Loucy (cell line): ENCODE data around the gene PLPP4.

Experiments used
- H2AFZ ChIP-seq: fragments of 200-600 bp; sonication (generic); 2 replicates; pipeline ENCODE4 v1.6.0; 2016; ENCODE audit warnings: antibody characterized with exemption, mild to moderate bottlenecking, low read length, moderate library complexity
- H3F3A ChIP-seq: fragments of 200-600 bp; 2 replicates; pipeline ENCODE4 v1.6.0; 2016; ENCODE audit warnings: antibody characterized with exemption, low read depth, mild to moderate bottlenecking
- H3K27me3 ChIP-seq: fragments of 200-600 bp; sonication (generic); 2 replicates; pipeline ENCODE4 v1.6.1; 2014; ENCODE audit warnings: low read length, mild to moderate bottlenecking; ENCODE audit not compliant: insufficient read depth, poor library complexity, severe bottlenecking
- H3K36me3 ChIP-seq: fragments of 200-600 bp; sonication (generic); 2 replicates; pipeline ENCODE4 v1.6.1; 2016; ENCODE audit warnings: low read length; ENCODE audit not compliant: insufficient read depth
- H3K4me1 ChIP-seq: fragments of 200-600 bp; sonication (generic); 2 replicates; pipeline ENCODE4 v1.5.1; 2014; ENCODE audit warnings: low read length, mild to moderate bottlenecking; ENCODE audit not compliant: insufficient read depth, poor library complexity, severe bottlenecking
- H3K4me2 ChIP-seq: fragments of 200-600 bp; sonication (generic); 2 replicates; pipeline ENCODE4 v1.6.0; 2014; ENCODE audit warnings: antibody characterized with exemption, low read length, low read depth, mild to moderate bottlenecking; ENCODE audit not compliant: poor library complexity, severe bottlenecking
- H3K4me3 ChIP-seq: fragments of 200-600 bp; sonication (generic); 2 replicates; pipeline ENCODE4 v1.5.1; 2014; ENCODE audit warnings: low read length, mild to moderate bottlenecking, mixed read lengths; ENCODE audit not compliant: poor library complexity, severe bottlenecking
- H3K79me2 ChIP-seq: fragments of 200-600 bp; sonication (generic); 2 replicates; pipeline ENCODE4 v1.6.1; 2014; ENCODE audit warnings: low read length; ENCODE audit not compliant: insufficient read depth
- H3K9ac ChIP-seq: fragments of 200-600 bp; sonication (generic); 2 replicates; pipeline ENCODE4 v1.6.0; 2014; ENCODE audit warnings: mild to moderate bottlenecking, low read depth, low read length, moderate library complexity; ENCODE audit not compliant: poor library complexity, severe bottlenecking
- H3K9me2 ChIP-seq: fragments of 200-600 bp; sonication (generic); replicated peaks from 2 replicates; pipeline ENCODE4 v1.6.1; 2016; ENCODE audit warnings: low read depth, low read length, mixed read lengths
- H3K9me3 ChIP-seq: fragments of 200-600 bp; sonication (generic); 2 replicates; pipeline ENCODE4 v1.6.1; 2014; ENCODE audit warnings: mild to moderate bottlenecking, antibody characterized with exemption, low read length, low read depth; ENCODE audit not compliant: insufficient read depth
- H4K20me1 ChIP-seq: fragments of 200-600 bp; sonication (generic); 2 replicates; pipeline ENCODE4 v1.6.0; 2014; ENCODE audit warnings: antibody characterized with exemption, low read length, mild to moderate bottlenecking; ENCODE audit not compliant: insufficient read depth, poor library complexity, severe bottlenecking
- EZH2phosphoT487 ChIP-seq: fragments of 200-600 bp; IDR thresholded peaks from 2 replicates; pipeline ENCODE4 v1.6.1; 2018; ENCODE audit warnings: antibody characterized with exemption, mild to moderate bottlenecking, moderate library complexity, borderline replicate concordance
- TF ChIP-seq, protein P1 (sequence below): fragments of 200-600 bp; sonication (generic); conservative IDR thresholded peaks from 2 replicates; pipeline ENCODE4 v1.5.1; 2014; ENCODE audit warnings: mild to moderate bottlenecking, antibody characterized with exemption, low read length

The PLPP4 gene

DNA sequence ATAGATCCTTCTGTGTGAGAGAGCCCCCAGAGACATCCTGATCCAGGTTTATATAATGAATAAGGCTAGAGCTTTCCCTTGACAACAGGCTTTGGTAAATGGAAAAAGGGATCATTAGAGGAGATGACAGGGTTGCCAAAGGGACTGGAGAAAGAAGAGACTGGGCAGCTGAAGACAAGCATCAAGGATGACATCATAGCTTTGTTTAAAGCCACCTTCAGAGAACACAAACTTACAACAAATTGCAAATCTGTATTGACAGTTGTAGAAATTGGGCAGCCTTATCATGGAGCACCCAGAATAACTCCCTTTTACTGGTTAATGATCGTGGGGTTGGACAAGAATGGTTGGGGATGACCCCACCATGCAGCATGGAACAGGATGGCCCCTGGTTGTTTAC, 3.7 kb upstream of the PLPP4 start:
- TF ChIP-seq EZH2phosphoT487, result no peak
- TF ChIP-seq, protein P1, sequence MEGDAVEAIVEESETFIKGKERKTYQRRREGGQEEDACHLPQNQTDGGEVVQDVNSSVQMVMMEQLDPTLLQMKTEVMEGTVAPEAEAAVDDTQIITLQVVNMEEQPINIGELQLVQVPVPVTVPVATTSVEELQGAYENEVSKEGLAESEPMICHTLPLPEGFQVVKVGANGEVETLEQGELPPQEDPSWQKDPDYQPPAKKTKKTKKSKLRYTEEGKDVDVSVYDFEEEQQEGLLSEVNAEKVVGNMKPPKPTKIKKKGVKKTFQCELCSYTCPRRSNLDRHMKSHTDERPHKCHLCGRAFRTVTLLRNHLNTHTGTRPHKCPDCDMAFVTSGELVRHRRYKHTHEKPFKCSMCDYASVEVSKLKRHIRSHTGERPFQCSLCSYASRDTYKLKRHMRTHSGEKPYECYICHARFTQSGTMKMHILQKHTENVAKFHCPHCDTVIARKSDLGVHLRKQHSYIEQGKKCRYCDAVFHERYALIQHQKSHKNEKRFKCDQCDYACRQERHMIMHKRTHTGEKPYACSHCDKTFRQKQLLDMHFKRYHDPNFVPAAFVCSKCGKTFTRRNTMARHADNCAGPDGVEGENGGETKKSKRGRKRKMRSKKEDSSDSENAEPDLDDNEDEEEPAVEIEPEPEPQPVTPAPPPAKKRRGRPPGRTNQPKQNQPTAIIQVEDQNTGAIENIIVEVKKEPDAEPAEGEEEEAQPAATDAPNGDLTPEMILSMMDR, result no peak
- no peaks in the 10 kb centered on the region for H3F3A ChIP-seq
- no peak overlapping the region for H3K4me3 ChIP-seq
- no peak overlapping the region for H3K4me2 ChIP-seq
- no peaks in the 10 kb centered on the region for H4K20me1 ChIP-seq
- H3K36me3 ChIP-seq, result no peaks in the 10 kb centered on the region
- no peak overlapping the region for H2AFZ ChIP-seq
- no peaks in the 10 kb centered on the region for H3K9me2 ChIP-seq
- no peaks in the 10 kb centered on the region for H3K27me3 ChIP-seq
- peaks cover 14% of the 10 kb centered on the region for H3K4me1 ChIP-seq
- H3K79me2 ChIP-seq, result no peaks in the 10 kb centered on the region
- H3K9me3 ChIP-seq, result no peaks in the 10 kb centered on the region
- H3K9ac ChIP-seq, result no peak overlapping the region

DNA sequence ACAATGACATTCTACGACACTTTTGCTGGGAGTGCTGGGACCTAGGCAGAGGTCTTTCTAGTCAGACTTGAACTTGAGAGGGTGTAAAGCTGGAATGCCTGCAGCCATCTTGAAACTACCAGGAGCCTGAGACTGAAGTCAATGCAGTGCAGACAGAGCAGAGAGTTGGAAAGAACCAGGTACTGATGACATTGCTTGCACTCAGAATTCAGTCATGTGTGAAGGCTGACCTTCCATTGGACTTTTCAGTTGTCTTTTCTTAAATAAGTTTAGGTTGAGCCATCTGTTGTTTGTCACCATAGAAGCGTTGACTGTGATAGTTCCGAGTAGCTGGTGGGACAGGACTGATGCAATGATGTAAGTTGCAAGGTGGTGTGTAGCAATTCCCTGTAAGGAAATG, 3.1 kb upstream of the PLPP4 start:
- H3K9ac ChIP-seq, result no peak overlapping the region
- H3K79me2 ChIP-seq, result no peaks in the 10 kb centered on the region
- no peak for TF ChIP-seq EZH2phosphoT487
- TF ChIP-seq, protein P1, result no peak
- H3K4me1 ChIP-seq, result peaks cover 14% of the 10 kb centered on the region
- no peaks in the 10 kb centered on the region for H3K9me2 ChIP-seq
- H3K27me3 ChIP-seq, result no peaks in the 10 kb centered on the region
- H2AFZ ChIP-seq, result no peak overlapping the region
- H3K36me3 ChIP-seq, result no peaks in the 10 kb centered on the region
- no peak overlapping the region for H3K4me2 ChIP-seq
- no peak overlapping the region for H3K4me3 ChIP-seq
- no peaks in the 10 kb centered on the region for H3K9me3 ChIP-seq
- no peaks in the 10 kb centered on the region for H3F3A ChIP-seq
- H4K20me1 ChIP-seq, result no peaks in the 10 kb centered on the region

DNA sequence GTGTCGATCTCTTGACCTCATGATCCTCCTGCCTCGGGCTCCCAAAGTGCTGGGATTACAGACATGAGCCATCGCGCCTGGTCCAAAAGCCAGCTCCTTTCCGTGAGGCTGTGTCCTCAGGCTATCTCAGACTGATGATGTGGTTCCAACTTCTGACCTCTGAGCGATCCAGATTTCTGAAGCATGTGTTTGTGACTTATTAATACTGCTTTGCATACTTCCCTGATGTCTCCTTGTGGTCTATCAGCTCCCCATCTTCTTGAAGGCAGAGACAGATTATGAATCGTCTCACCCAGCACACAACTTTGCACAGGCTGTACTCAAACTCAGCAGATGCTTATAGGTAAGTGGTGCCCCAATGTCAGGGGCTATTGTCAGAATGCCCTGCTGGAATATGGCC, 2.0 kb upstream of the PLPP4 start:
- no peaks in the 10 kb centered on the region for H3F3A ChIP-seq
- no peak overlapping the region for H2AFZ ChIP-seq
- no peaks in the 10 kb centered on the region for H4K20me1 ChIP-seq
- peaks cover 18% of the 10 kb centered on the region for H3K4me1 ChIP-seq
- H3K27me3 ChIP-seq, result no peaks in the 10 kb centered on the region
- TF ChIP-seq, protein P1, result no peak
- no peak for TF ChIP-seq EZH2phosphoT487
- no peaks in the 10 kb centered on the region for H3K9me2 ChIP-seq
- H3K36me3 ChIP-seq, result no peaks in the 10 kb centered on the region
- no peak overlapping the region for H3K4me3 ChIP-seq
- H3K79me2 ChIP-seq, result no peaks in the 10 kb centered on the region
- H3K9me3 ChIP-seq, result no peaks in the 10 kb centered on the region
- no peak overlapping the region for H3K4me2 ChIP-seq
- no peak overlapping the region for H3K9ac ChIP-seq
